HepG2 (cell line): ENCODE measurements around the gene FRMD4A. TPM values are rescaled to one million over a fixed set of nuclear protein-coding genes. Genes with fewer than 3 reads are reported as not detected.

Experiments
- ATAC-seq: fragments of 200-7000 bp; cut with Tn5 transposase; 3 replicates; pipeline ENCODE4 v1.9.1; 2020; ENCODE audit warnings: mild to moderate bottlenecking, moderate library complexity
- BruUV-seq: library from RNA; stranded (reverse); fragments of 400-500 nt; replicated peaks from 2 replicates; lab custom pipeline; 2021; lab: Mats Ljungman, UMichigan
- CTCF ChIA-PET: fragments of 300-600 bp; formaldehyde crosslinking; extraction: SDS; loops from one replicate; lab custom pipeline; 2021; ENCODE audit warnings: low total read pairs, inconsistent platforms, low intra/inter-chr PET ratio; lab: Yijun Ruan, JAX
- POLR2A ChIA-PET: fragments of 350-600 bp; sonication (Branson Sonifier 250); formaldehyde crosslinking; loops from one replicate; lab custom pipeline; 2020; ENCODE audit warnings: antibody characterized with exemption, inconsistent platforms; lab: Yijun Ruan, JAX
- DNase-seq: peaks from one replicate; pipeline ENCODE4 v3.0.0-alpha.2; 2015; ENCODE audit warnings: low spot score
- FAIRE-seq: peaks from 3 replicates; lab custom pipeline; 2011; peaks lifted over from hg19 to GRCh38; lab: Jason Lieb, UNC
- H2AFZ ChIP-seq: one replicate; pipeline ENCODE4 v1.6.1; 2011; ENCODE audit warnings: low read length, inconsistent platforms
- H3K27ac ChIP-seq: fragments of 300-600 bp; 3 replicates; pipeline ENCODE4 v1.8.0; 2011; ENCODE audit warnings: mixed run types, mild to moderate bottlenecking, mixed read lengths, low read length, inconsistent platforms; ENCODE audit not compliant: insufficient read depth; ENCODE audit errors: extremely low read length
- H3K27me3 ChIP-seq, 2 experiments: fragments of 200-600 bp in 1 of 2; 2 replicates in 1 of 2; 3 replicates in 1 of 2; pipeline versions ENCODE4 v1.6.0 to v1.8.0; 2011; ENCODE audit warnings: low read length in 2 of 2, mild to moderate bottlenecking in 2 of 2, moderate library complexity in 2 of 2, inconsistent platforms in 1 of 2; ENCODE audit not compliant: insufficient read depth in 2 of 2, control insufficient read depth in 1 of 2
- H3K36me3 ChIP-seq, 2 experiments: fragments of 200-600 bp in 1 of 2; replicated peaks in 1 of 2; 2 replicates in 1 of 2; 3 replicates in 1 of 2; pipeline versions ENCODE4 v1.5.1 to v1.8.0; 2011; ENCODE audit warnings: low read length in 2 of 2, inconsistent platforms in 1 of 2; ENCODE audit not compliant: insufficient read depth in 2 of 2, control insufficient read depth in 1 of 2
- H3K4me1 ChIP-seq: 2 replicates; pipeline ENCODE4 v1.5.1; 2012; ENCODE audit warnings: low read length, inconsistent platforms; ENCODE audit not compliant: insufficient read depth
- H3K4me2 ChIP-seq: 2 replicates; pipeline ENCODE4 v1.6.0; 2011; ENCODE audit warnings: low read depth, low read length, inconsistent platforms
- H3K4me3 ChIP-seq, 3 experiments: fragments of 200-600 bp in 1 of 3; sonication (generic), shearing (Covaris generic) in 1 of 3; replicated peaks in 1 of 3; 2 replicates each; pipeline ENCODE4 v1.5.1; 2011 to 2016; ENCODE audit warnings: low read length in 3 of 3, inconsistent platforms in 2 of 3, low read depth in 2 of 3, mild to moderate bottlenecking in 2 of 3, control low read depth in 1 of 3, mixed read lengths in 1 of 3; ENCODE audit not compliant: insufficient read depth in 1 of 3
- H3K79me2 ChIP-seq: one replicate; pipeline ENCODE4 v1.6.1; 2011; ENCODE audit warnings: low read length, inconsistent platforms; ENCODE audit not compliant: insufficient read depth
- H3K9ac ChIP-seq: 2 replicates; pipeline ENCODE4 v1.6.0; 2011; ENCODE audit warnings: mild to moderate bottlenecking, low read depth, low read length, inconsistent platforms; ENCODE audit not compliant: insufficient read depth
- H3K9me3 ChIP-seq: 2 replicates; pipeline ENCODE4 v1.5.1; 2012; ENCODE audit warnings: mild to moderate bottlenecking, low read length
- H4K20me1 ChIP-seq: 2 replicates; pipeline ENCODE4 v1.6.0; 2011; ENCODE audit warnings: inconsistent platforms, mild to moderate bottlenecking, low read length, moderate library complexity; ENCODE audit not compliant: insufficient read depth
- ELF1 ChIP-seq: sonication (generic); formaldehyde crosslinking; IDR thresholded peaks from 2 replicates; pipeline ENCODE4 v1.4.0; 2020; ENCODE audit warnings: missing genetic modification reagents
- GABPB1 ChIP-seq: IDR thresholded peaks from 2 replicates; pipeline ENCODE4 v1.6.1; 2016; ENCODE audit warnings: mild to moderate bottlenecking, missing genetic modification reagents, moderate library complexity, missing compliant biosample characterization
- KLF13 ChIP-seq: sonication (generic); formaldehyde crosslinking; IDR thresholded peaks from 2 replicates; pipeline ENCODE4 v1.4.0; 2020; ENCODE audit warnings: mild to moderate bottlenecking, missing genetic modification reagents
- NR2F1 ChIP-seq, 2 experiments: fragments of 450-650 bp in 1 of 2; formaldehyde crosslinking in 1 of 2; IDR thresholded peaks; 2 replicates each; pipeline versions ENCODE4 v1.5.0 to v1.6.1; 2016 to 2020; ENCODE audit warnings: mild to moderate bottlenecking in 1 of 2, missing compliant biosample characterization in 1 of 2, missing genetic modification reagents in 1 of 2, moderate library complexity in 1 of 2
- REXO4 ChIP-seq: sonication (generic); formaldehyde crosslinking; IDR thresholded peaks from 2 replicates; pipeline ENCODE4 v1.8.0; 2022; ENCODE audit warnings: missing genetic modification reagents, mild to moderate bottlenecking, borderline replicate concordance
- SP140L ChIP-seq: sonication (generic); formaldehyde crosslinking; IDR thresholded peaks from 2 replicates; pipeline ENCODE4 v1.4.0; 2020; ENCODE audit warnings: missing genetic modification reagents, borderline replicate concordance
- ZNF441 ChIP-seq: sonication (generic); formaldehyde crosslinking; IDR thresholded peaks from 2 replicates; pipeline ENCODE4 v1.7.0; 2021; ENCODE audit warnings: missing genetic modification reagents, borderline replicate concordance
- ZNF446 ChIP-seq: sonication (generic); formaldehyde crosslinking; IDR thresholded peaks from 2 replicates; pipeline ENCODE4 v1.5.0; 2020; ENCODE audit warnings: mild to moderate bottlenecking, missing genetic modification reagents
- ZNF564 ChIP-seq: sonication (generic); formaldehyde crosslinking; IDR thresholded peaks from 2 replicates; pipeline ENCODE4 v1.8.1; 2023; ENCODE audit warnings: mild to moderate bottlenecking, missing genetic modification reagents
- ZNF576 ChIP-seq: sonication (generic); formaldehyde crosslinking; IDR thresholded peaks from 2 replicates; pipeline ENCODE4 v1.4.0; 2020; ENCODE audit warnings: mild to moderate bottlenecking, missing genetic modification reagents
- WGBS: methylation state at CpG from one replicate; pipeline ENCODE4 v1.1.6; 2017; ENCODE audit warnings: low lambda C conversion rate; 5-methylcytosine and 5-hydroxymethylcytosine counted together
- in situ Hi-C: cut with HindIII; loops from 2 replicates; pipeline ENCODE4 v1.10.0; 2017; ENCODE audit warnings: low pct_unique_long_range_greater_than_20kb; ENCODE audit not compliant: extremely low pct_ligation_motif_present
- intact Hi-C: fragments of 100-400 bp; cut with micrococcal nuclease; formaldehyde crosslinking; loops from one replicate; pipeline ENCODE4 v1.10.0; 2022; ENCODE audit not compliant: unreplicated experiment
- polyA plus RNA-seq, 8 experiments: library from polyadenylated mRNA; depleted of rRNA in 3 of 8; stranded (reverse) in 7 of 8; unstranded in 1 of 8; fragments of >200 nt; fragmentation: Illumina TruSeq in 4 of 8; extraction: Trizol in 4 of 8; gene quantifications; 2 replicates each; pipeline versions ENCODE4 v1.2.1 to v1.2.3, GENCODE V29; 2011 to 2016; ENCODE audit warnings: low read depth in 4 of 8, missing spikeins in 1 of 8, mixed read lengths in 1 of 8; ENCODE audit not compliant: insufficient read depth in 1 of 8
- total RNA-seq, 5 experiments: library from RNA; depleted of rRNA; stranded (reverse); fragments of >200 nt; fragmentation: Illumina TruSeq; extraction: Trizol; gene quantifications; 2 replicates each; pipeline ENCODE4 v1.2.3, GENCODE V29; 2016; ENCODE audit warnings: low read depth in 1 of 5
- TF ChIP-seq, protein P1 (sequence below): sonication (generic); formaldehyde crosslinking; IDR thresholded peaks from 2 replicates; pipeline ENCODE4 v1.4.0; 2020; ENCODE audit warnings: missing genetic modification reagents, borderline replicate concordance
- TF ChIP-seq, protein P2 (sequence below): IDR thresholded peaks from 2 replicates; pipeline ENCODE4 v1.6.1; 2012; ENCODE audit warnings: inconsistent platforms
- TF ChIP-seq, protein P3 (sequence below): sonication (generic); formaldehyde crosslinking; IDR thresholded peaks from 2 replicates; pipeline ENCODE4 v1.4.0; 2020; ENCODE audit warnings: missing genetic modification reagents
- TF ChIP-seq, protein P4 (sequence below): sonication (generic); formaldehyde crosslinking; IDR thresholded peaks from 2 replicates; pipeline ENCODE4 v1.8.0; 2022; ENCODE audit warnings: missing genetic modification reagents, mild to moderate bottlenecking, inconsistent platforms, borderline replicate concordance

FRMD4A gene
- total and polyA plus RNA-seq, 2 of the 13 experiments (the other 11 are each of a cell fraction or from before 2014, with no cell fraction given) = 0.09 to 0.26 TPM

DNA sequence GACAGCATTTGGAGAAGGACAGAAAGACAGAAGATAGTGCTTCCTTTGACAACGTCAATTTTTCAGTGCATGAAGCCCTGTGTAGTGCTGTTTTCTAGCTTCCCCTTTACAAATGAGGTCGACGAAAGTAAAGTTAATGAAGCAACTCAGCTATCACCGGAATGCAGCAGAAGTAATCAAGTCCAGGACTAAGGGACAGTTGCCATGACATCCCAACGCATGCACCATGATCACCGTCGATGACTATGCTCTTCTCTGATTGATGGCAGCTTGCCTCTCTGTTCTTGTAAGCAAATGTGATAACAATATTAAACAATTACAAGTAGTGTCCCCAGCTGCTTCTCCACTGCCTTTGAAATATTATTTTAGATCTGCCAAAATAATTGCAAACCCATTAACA is 205.8 kb downstream of the FRMD4A start:
- Histone ChIP-seq H3K9ac (no peak overlapping the region), H3K79me2 (no peaks in the 10 kb centered on the region), H4K20me1 (no peaks in the 10 kb centered on the region), H3K27ac (no peak overlapping the region), H3K4me1 (no peaks in the 10 kb centered on the region), H2AFZ (no peak overlapping the region), H3K4me2 (no peak overlapping the region), H3K27me3 (peaks cover 1 to 13% of the 10 kb centered on the region in 2 experiments; a peak in 3 of 5 replicates), H3K4me3 (no peak overlapping the region), H3K9me3 (no peaks in the 10 kb centered on the region), H3K36me3 (no peaks in the 10 kb centered on the region)
- intact Hi-C loops (no loop called here), in situ Hi-C loops (no loop called here)
- TF ChIP-seq, protein P1, sequence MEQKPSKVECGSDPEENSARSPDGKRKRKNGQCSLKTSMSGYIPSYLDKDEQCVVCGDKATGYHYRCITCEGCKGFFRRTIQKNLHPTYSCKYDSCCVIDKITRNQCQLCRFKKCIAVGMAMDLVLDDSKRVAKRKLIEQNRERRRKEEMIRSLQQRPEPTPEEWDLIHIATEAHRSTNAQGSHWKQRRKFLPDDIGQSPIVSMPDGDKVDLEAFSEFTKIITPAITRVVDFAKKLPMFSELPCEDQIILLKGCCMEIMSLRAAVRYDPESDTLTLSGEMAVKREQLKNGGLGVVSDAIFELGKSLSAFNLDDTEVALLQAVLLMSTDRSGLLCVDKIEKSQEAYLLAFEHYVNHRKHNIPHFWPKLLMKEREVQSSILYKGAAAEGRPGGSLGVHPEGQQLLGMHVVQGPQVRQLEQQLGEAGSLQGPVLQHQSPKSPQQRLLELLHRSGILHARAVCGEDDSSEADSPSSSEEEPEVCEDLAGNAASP (CRISPR knock-in tag) = no peak
- DNase-seq (no peak), FAIRE-seq (no peak), ATAC-seq (no peak)
- ChIA-PET POLR2A (no interaction called here), CTCF (no interaction called here)
- WGBS = 42% methylated on average over 7 of the region's 7 CpGs
- BruUV-seq = no TSS peak

DNA sequence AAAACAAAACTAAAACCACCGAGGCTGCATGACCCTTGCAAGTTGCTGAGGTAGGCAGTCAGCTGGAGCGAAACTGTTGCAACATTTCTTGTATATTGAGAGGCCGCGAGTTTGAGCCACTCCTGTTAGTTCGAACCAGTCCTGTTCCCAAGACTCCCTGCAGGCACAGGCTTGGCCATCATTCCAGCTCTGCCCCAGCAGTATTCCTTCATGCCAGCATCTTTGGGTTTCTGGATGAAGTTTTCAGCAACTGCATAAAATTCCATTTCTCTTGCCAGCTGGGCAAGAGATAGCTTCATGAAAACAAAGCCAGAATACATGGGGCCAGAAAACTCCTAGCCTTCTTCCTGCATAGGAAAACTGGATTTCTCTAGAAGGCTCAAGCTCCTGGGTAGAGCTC is 207.6 kb downstream of the FRMD4A start:
- BruUV-seq = no TSS peak
- TF ChIP-seq, protein P2, sequence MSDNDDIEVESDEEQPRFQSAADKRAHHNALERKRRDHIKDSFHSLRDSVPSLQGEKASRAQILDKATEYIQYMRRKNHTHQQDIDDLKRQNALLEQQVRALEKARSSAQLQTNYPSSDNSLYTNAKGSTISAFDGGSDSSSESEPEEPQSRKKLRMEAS = no peak
- TF ChIP-seq SP140L (CRISPR knock-in tag) (no peak), REXO4 (CRISPR knock-in tag) (no peak), ZNF441 (CRISPR knock-in tag) (no peak), ELF1 (CRISPR knock-in tag) (no peak), NR2F1 (CRISPR knock-in tag; IDR thresholded peaks at IDR 0.05) (no peak), ZNF576 (CRISPR knock-in tag) (no peak), ZNF446 (CRISPR knock-in tag) (no peak), ZNF564 (CRISPR knock-in tag) (no peak), KLF13 (CRISPR knock-in tag) (no peak), GABPB1 (CRISPR knock-in tag) (no peak)
- TF ChIP-seq, protein P3, sequence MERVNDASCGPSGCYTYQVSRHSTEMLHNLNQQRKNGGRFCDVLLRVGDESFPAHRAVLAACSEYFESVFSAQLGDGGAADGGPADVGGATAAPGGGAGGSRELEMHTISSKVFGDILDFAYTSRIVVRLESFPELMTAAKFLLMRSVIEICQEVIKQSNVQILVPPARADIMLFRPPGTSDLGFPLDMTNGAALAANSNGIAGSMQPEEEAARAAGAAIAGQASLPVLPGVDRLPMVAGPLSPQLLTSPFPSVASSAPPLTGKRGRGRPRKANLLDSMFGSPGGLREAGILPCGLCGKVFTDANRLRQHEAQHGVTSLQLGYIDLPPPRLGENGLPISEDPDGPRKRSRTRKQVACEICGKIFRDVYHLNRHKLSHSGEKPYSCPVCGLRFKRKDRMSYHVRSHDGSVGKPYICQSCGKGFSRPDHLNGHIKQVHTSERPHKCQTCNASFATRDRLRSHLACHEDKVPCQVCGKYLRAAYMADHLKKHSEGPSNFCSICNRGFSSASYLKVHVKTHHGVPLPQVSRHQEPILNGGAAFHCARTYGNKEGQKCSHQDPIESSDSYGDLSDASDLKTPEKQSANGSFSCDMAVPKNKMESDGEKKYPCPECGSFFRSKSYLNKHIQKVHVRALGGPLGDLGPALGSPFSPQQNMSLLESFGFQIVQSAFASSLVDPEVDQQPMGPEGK (CRISPR knock-in tag) = no peak
- TF ChIP-seq, protein P4, sequence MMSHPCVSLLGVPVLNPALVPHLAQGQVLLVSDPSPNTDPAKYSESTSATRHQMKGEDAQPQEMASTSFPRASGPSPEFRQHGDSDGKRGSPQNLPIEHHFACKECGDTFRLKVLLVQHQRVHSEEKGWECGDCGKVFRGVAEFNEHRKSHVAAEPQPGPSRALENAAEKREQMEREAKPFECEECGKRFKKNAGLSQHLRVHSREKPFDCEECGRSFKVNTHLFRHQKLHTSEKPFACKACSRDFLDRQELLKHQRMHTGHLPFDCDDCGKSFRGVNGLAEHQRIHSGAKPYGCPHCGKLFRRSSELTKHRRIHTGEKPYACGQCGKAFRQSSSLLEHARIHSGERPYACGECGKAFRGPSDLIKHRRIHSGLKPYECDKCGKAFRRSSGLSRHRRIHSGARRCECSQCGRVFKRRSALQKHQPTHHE (CRISPR knock-in tag) = no peak

More for the DNA sequence above, 207.6 kb downstream of the FRMD4A start:
- Histone ChIP-seq H4K20me1 (no peaks in the 10 kb centered on the region), H3K4me3 (no peak overlapping the region), H3K27me3 (peaks cover 1 to 8% of the 10 kb centered on the region in 2 experiments; a peak in 2 of 5 replicates), H3K36me3 (no peaks in the 10 kb centered on the region), H3K27ac (no peak overlapping the region), H3K9ac (no peak overlapping the region), H3K4me1 (no peaks in the 10 kb centered on the region), H3K9me3 (no peaks in the 10 kb centered on the region), H3K4me2 (no peak overlapping the region), H2AFZ (no peak overlapping the region), H3K79me2 (no peaks in the 10 kb centered on the region)
- intact Hi-C loops = no loop called here
- WGBS = 16% methylated on average over 5 of the region's 5 CpGs
- ATAC-seq (no peak), DNase-seq (no peak), FAIRE-seq (no peak)
- CTCF ChIA-PET = no interaction called here
- POLR2A ChIA-PET = no interaction called here
- in situ Hi-C loops = no loop called here
